ELR (cell line): ENCODE results near the gene PEX12.
A peak's percentile ranks its signal among the peaks of the same experiment; 100 is the strongest.
"Not testable (repeated sequence)": the region's sequence is repeated elsewhere in the genome, so short reads cannot be mapped to it uniquely, and the experiment has no call there.

Source experiments
- DNase-seq: peaks from one replicate; pipeline ENCODE4 v3.0.0-alpha.2; 2015; ENCODE audit warnings: low read depth

The PEX12 gene

DNA sequence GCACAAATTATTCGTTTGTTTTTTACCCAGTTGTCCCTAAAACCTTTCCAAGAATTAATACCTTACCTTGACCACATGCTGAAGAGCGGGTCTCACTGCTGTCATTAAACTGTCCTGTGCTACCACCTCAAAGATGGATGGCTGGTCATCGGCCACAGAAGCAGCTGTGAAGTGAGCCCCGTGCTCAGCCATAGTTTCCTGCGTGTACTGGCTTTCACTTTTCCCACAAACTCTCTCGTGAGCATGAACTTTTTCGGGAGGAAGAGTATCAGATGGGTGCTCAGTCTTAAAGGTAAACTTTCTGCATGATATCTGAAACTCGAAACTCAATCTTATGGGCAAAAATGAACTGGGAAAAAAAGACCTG lies 558 bp downstream of the PEX12 start:
- DNase-seq: peak; percentile 36

DNA sequence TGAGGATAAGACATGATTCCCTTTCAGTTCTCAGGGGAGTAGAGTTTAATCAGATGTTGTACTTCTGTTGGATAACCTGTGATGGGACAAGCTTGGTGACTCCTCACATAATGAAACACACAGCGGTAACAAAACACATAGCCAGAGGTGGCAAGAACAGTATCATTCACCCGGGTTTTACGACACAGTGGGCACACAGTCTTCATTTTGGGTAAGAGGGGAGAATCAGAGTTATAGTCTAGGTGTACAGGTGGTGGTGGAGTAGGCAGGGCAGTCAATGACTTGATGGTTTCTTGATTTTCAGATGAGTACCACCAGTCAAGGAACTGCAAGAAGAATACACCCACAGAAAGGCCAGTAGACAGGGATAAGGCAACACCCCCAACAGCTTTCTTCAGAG lies 2.6 kb downstream of the PEX12 start:
- no peak for DNase-seq

DNA sequence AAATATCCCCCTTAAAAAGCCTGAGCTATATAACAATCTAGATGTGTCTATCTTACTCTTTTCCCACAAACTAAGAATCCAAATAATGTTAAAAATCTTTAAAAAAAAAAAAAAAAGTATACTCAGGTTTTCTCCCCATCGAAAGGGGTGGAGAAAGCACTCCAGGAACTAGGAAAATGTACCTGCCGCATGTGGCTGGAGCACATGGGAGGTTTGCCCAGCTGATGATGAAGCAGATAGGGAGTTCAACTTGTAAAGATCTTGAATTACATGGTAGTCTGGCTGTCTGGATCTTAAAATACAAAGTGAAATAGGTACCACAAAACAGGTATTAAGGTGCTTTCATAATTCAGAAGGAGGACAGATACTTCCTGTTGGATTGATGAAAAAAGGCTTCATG lies 9.0 kb downstream of the PEX12 start:
- DNase-seq: no peak

DNA sequence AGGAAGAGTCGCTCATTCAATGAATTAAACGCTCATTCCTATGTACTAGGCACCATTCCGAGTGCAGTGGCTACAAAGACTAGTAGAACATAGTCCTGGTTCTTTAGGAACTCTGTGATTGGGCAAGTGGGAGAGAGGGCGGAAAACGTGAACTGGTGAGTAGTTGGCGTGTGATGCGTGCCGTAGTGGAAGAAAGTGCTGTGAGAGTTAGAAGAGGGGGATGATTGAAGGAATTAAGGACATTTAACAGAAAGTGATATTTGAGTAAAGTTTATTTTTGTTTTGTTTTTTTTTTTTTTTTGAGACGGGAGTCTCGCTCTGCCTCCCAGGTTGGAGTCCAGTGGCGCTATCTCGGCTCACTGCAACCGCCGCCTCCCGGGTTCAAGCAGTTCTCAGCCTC lies 9.8 kb downstream of the PEX12 start:
- DNase-seq: peak; percentile 74

DNA sequence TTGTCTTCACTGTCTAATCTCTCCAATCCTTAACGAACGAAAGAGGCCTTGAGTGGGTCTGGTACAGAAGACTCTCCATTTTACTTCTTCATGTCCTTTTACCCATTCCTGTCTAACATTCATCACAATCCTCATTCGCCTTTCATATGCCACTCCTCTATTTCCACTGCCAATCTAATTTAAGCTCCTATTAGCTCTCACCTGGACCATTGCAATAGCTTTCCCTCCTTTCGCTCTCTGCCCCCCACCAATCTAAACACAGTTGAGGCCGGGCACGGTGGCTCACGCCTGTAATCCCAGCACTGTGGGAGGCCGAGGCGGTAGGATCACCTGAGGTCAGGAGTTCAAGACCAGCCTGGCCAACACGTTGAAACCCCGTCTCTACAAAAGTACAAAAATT lies 11.4 kb downstream of the PEX12 start:
- no peak for DNase-seq

DNA sequence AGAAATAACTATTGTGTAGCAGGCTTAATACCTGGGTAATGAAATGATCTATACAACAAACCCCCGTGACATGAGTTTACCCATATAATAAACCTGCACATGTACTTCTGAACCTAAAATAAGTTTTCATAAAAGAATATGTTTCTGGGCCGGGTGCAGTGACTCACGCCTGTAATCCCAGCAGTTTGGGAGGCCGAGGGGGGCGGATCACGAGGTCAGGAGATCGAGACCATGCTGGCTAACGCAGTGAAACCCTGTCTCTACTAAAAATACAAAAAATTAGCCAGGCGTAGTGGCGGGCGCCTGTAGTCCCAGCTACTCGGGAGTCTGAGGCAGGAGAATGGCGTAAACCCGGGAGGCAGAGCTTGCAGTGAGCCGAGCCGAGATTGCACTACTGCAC lies 15.2 kb downstream of the PEX12 start:
- DNase-seq: not testable (repeated sequence)

DNA sequence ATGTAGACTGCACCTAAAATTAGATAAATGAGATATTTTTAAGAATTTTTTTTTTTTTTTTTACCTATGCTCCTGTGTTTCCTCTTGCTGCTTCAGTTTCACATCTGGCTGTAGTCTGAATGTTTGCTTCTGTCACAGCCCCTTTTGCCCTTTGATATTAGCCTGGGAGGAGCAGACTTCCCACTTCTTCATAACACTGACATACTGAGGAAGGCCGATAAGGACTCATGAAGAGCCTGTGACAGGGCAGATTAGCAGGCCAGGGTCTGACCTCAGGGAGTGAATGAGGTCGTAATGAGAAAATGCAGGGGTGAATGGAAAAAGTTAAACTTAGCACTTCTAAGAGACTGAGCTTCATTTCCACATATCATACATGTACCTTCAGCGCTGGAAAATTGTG lies 17.7 kb downstream of the PEX12 start, which contains the start of gene SLFN14:
Gene SLFN14 (minus strand): TSS at position 117 of the 400 bp plus-strand sequence. CDS start 2,757 bp downstream, outside the sequence.
- no peak for DNase-seq

DNA sequence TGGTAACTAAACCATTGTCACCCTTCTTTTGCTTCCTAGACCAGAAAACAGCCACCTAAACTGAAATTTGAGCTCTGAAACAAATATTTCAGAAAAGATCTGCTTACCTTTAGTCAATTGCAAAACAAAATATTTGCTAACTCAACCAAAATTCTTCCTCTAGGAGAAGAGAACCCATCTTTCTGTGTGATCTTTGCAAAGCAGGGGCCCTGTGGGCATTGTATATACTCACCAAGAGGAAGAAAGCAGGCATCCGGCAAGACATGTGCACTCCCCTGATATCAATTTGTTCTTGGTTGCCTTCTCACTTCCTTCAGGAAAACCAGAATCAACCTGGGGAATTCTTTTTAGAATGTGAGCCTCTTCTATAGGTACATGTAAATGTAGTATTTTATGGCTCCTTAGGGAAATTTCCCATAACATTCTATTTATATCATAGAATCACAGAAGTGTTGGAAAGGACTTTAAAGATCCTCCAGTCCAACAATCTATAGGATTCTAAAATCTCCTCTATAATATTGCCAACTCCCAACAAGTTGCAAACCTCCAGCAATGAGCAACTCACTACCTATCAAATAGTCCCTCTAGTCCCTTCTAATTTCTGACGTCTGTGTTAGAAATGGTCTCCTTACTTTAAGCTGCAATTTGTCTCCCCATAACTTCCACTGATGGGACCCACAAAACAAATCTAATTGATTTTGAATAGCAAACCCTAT lies 18.7 kb downstream of the PEX12 start:
- DNase-seq: no peak

DNA sequence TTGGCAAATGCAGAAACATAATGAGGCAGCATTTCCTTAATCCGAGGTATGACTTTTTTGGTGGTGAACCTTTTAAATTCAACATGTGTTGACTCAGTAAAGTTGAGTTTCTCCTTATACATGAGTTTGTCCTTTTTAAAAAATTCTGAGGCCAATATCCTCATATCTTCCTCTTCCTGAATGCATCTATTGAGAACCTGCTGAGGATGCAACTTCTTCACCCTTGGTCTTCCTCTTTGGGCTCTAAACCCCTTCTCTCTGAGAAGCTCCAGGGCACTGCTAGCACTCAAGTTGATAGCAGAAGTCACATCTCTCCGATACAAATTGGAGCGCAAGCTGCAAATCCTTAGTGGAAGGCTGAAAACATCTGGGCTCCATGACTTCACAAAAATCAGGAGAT lies 21.0 kb downstream of the PEX12 start:
- no peak for DNase-seq

DNA sequence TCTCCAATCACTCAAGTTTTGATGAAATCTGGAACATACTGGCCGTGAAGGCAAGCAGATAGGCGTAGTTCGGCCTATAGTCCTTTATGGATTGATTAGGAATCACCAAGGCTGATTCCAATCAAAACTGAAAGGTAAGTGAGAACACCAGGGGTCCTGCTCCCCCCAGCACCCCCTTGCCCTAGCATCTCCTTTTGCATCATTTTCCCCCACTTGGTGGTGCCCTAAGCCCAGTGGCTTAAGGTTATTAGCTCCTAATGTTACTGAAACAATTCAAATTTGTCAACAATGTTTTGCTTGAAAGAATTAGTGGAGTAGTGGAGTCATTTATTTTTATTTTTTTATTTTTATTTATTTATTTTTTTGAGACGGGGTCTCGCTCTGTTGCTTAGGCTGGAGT lies 22.7 kb downstream of the PEX12 start:
- DNase-seq: peak; percentile 28

DNA sequence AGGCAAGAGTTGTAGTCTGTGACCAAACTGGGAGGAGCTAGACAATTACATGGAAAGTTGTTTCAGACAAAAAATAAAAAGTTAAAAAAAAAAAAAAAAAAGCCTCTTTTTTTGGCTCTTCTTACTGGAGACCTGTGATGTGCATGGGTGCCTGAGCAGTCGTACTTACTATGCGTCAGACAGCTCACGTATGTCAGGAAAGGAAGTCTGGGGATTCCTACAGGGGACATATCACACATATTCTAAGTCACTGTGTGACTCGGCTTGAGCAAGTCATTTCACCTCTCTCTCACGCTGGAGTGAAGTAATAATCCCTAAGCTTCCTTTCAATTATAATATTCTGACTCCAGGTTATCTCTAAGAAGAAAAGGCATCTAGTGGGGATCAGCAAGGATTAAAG lies 23.7 kb downstream of the PEX12 start:
- peak; percentile 15 for DNase-seq

DNA sequence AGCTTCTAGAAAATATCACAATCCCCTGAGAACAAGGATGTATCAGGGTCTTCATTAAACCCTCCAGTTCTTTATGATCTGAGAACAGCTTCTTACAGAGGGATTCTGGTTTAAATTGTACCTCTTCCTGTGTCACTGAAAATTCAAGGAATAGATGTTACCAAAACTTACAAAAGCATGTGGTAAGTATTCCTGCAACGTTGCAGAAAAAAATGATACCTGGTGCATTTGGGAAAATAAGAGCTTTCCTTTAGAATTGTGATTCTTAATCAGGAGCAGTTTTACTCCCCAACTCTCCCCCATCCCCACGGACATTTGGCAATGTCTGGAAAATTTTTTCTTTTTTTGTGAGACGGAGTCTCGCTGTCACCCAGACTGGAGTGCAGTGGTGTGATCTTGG lies 25.1 kb downstream of the PEX12 start:
- DNase-seq: no peak

DNA sequence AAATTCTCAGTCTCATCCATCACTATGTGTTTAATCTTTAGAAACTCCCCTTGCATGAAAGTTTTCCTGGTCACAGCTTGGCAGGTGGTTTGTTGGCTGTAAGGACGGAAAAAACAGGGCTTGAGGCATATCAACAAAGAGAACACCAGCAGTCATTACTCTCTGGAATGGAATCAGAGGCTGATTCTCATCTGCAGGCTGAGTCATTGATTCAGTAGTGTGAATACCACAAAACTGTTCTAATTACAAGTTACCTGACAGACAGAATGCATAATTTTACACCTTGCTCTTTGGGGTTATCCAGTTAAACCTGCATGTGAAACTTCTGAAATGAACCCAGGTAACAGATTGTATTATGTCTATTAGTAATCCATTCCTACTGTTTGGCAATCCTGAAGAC lies 29.4 kb downstream of the PEX12 start:
- no peak for DNase-seq

DNA sequence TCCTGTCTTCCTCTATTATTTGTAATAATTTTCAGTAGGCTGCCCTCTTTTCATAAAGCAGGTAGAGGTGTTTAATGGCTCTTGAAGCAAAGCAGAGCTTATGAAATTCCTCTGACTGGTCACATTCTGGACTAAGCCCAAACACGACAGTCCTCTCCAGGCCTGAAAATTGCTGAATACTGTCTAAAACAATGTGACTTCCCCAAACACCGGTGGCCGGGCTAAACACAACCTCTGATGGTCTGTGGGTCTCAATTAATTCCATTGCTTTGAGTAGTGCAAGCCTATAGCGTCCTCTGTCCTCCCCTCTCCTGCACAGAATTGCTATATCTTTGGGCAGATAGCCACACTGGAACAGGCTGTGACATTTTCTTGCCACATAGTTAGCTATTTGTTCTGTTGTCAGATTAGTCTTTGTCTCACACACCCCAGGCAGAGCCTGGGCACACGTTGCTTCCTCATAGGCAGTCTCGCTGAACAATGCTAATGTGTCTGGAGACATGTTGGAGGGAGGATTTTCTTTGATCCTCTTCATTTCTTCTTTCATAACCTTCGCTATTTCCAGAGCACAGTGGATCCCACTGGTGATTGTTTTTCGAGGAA lies 30.1 kb downstream of the PEX12 start:
- DNase-seq: no peak

DNA sequence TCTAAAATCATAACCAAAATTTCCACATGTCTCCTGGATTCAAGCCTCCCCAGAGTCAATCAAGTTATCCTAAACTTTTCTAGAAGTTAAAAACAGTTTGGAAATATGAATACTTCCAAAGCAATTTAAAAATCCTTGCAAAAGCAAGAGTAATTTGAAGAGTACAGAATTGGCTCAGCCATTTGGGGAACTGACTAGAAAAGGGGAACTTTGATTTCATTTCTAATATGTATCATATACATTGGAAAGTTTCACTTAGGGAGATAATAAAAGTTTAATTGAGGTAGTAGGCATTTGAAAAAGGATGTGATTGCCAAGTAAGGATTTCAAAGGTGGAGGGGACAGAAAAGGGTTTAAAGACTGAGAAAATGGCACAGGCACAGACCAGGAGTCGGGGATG lies 31.9 kb downstream of the PEX12 start:
- DNase-seq: no peak

DNA sequence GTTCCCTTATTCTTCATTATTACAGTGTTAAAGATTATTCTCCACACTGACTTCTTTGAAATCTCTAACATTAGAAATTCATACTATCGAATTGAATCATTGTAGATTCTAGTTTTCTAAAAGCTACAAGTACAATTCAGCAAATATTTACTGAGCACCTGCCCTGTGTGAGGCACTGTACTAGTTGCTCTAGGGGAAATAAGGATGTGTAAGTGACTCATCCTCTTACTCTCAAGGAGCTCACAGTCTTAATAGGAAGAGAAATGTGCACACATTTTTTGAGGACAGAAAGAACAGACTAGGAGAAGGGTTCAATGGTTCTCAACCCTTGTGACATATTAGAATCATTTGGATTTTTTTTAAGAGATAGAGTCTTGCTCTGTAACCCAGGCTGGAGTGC lies 33.2 kb downstream of the PEX12 start:
- peak; percentile 41 for DNase-seq

DNA sequence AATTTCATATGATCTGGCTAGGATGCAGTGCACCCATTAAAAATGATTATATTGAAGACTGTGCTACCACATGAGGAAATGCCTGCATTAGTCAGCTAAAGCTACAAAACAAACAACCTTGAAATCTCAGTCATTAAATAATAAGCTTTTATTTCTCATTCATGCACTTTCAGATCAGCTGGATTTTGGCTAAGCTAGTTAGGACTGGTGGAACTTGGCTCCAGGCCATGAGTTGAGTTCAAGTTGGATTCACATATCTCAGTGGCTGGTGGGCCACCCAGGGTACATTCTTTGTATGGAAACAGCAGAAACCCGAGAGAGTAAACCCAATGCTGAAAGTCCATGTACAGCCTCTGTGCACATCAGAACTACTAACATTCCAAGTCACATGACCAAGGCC lies 34.5 kb downstream of the PEX12 start:
- DNase-seq: peak; percentile 33

DNA sequence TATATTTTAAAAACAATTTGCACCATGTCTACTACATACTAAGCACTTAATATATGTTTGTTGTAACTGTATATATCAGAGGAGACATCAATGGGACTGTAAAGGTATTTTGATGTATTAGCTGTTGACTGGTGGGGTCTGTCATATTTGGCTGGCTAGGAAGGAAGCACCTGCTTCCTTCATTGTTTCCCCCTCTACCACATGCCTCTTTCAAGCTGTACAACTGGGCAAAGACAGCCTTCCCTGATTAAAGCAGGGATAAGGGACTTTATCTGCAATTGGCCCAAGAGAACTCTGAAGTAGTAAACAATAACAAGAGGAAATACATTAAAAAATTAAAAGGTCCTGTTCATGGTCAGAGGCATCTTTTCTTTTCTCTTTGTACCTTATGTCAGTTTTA lies 35.4 kb downstream of the PEX12 start:
- no peak for DNase-seq

DNA sequence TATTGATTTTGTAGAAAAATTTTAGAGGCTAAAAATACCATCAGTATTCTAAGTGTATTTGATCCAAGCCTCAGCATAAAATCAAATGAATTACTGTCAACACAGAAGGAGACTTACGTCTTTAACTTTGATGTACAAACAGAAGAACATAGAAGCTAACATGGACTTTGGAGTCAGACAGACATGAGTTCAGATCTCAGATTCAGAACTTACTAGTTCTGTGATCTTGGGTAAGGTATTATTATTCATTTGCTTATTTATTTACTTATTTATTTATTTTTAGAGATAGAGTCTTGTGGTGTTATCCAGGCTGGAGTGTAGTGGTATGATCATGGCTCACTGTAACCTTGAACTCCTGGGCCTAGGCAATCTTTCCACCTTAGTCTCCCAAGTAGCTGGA lies 36.9 kb downstream of the PEX12 start:
- no peak for DNase-seq

DNA sequence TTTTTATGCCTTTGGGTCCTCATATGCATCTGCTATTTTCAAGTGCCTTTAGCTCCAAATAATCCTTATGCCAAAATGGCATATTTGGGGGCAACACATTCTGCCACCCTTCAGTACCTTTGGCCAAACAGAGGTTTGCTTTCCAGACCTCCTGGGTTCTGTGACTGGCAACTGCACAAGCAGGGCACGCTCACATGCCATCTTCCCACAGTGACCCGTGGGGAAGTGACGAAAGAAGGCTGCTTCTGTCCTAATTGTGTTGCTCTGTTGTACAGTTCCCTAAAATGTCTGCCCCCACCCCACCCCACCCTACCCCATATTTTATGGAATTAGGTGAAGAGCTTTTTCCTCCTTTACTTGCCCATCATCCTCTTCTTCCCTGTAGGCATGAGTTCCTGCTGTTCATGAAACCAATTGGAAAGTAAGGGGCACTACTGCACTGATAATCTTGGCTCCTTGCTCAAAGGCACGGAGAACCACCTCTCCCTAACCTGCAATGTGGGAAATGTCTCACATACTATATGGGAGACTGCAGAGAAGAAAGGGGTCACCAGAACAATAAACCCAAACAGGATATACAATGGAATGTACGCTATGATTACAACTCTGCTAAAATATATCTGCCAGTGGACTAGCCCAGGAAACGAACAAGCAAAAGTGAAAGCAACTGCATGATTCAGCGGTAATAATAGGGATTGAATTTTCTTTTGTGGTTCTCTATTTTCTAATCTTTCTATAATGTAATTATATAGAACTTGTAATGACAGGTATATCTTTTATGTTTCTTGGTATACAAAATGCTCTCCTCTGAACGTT lies 37.6 kb downstream of the PEX12 start:
- peak; percentile 65 for DNase-seq

DNA sequence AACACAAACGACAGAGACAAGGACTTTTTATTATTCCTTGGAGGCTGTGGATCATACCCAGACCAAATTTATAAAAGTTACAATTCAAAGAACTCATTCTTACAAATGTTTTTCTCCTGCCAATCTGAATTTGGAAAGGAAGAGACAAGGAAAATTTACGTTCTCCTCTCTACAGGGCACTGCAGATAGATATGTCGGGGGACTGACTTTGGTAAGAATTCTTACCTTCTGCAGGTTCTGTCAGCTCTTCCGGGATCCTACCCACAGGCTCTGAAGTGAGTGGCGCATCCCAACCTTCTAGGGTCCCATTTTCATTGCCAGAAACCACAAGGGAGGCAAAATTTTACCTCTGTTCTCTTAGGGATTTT lies 38.7 kb downstream of the PEX12 start:
- DNase-seq: no peak

DNA sequence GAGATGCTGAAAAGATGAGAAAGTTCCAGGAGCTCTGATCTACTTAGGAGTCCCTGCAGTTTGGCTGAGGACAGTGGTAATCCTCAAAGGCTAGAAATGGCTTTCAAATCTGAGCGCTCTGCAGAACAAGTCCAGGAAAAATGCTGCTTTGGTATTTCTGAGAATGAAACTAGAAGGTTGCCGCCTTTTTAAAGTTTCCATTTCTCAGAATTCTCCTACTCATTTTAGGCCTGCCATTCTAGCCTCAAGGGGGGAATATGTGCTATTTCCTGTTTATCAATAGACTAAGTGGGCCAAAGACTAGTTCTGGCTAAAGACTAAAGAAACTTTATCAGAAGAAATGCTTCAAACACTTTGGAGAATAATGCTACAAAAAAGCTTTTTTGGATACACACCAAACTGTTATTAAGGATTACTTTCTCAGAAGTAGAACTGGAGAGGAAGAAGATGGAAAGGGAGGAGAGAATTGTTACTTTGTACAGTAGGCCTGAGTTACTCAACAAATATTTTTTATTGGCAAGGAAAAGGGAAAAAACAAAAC lies 40.7 kb downstream of the PEX12 start, which contains the start of gene SLFN12L:
Gene SLFN12L (minus strand): TSS at position 78 of the 541 bp plus-strand sequence. CDS start 15,314 bp downstream, outside the sequence.
- no peak for DNase-seq

DNA sequence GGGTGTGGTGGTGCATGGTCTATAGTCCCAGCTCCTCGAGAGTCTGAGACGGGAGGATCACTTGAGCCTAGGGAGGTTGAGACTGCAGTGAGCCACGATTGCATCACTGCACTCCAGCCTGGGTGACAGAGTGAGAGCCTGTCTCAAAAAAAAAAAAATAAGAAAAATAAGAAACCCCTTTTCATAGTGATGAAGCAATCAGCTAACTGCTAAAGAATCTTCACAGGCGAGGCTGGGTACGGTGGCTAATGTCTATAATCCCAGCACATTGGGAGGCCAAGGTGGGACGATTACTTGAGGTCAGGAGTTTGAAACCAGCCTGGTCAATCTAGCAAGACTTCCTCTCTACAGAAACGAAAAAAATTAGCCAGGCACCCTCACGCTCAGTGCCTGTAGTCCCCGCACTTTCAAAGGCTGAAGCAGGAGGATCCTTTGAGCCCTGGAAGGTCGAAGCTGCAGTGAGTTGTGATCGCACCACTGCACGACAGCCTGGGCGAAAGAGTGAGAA lies 41.7 kb downstream of the PEX12 start:
- no peak for DNase-seq
